ENCODE measurements around the gene KRTAP10-6. TPM values are rescaled to one million over a fixed set of nuclear protein-coding genes. Genes with fewer than 3 reads are reported as not detected.

The KRTAP10-6 gene
- total and polyA plus RNA-seq, 7 experiments from 2014 or later = not detected

- H3K9me3 Mint-ChIP-seq = peaks cover 0 to 18% (median 0%) of the 10 kb centered on the region in 11 donors
- Histone ChIP-seq H3K36me3 (ENCODE audit: control insufficient read depth in 2 of 3, insufficient read depth in 3 of 3, low read length in 3 of 3) (no peaks in the 10 kb centered on the region), H3K27me3 (ENCODE audit: control insufficient read depth in 2 of 2, insufficient read depth in 2 of 2, low read length in 2 of 2) (no peaks in the 10 kb centered on the region), H3K27ac (ENCODE audit: low read depth, low read length) (no peak overlapping the region), H3K4me3 (ENCODE audit: low read length) (no peak overlapping the region), H3K9me3 (ENCODE audit: control insufficient read depth in 2 of 3, low read length in 3 of 3) (peaks cover 0 to 4% (median 0%) of the 10 kb centered on the region in 3 experiments), H3K4me1 (ENCODE audit: control insufficient read depth in 2 of 2, insufficient read depth in 2 of 2, low read length in 2 of 2) (peaks cover 0 to 10% of the 10 kb centered on the region in 2 donors)
- peaks cover 0 to 5% (median 0%) of the 10 kb centered on the region in 5 donors for H3K27me3 Mint-ChIP-seq
- intact Hi-C loops (cut with micrococcal nuclease) = no loop called here
- DNase-seq = no peak
- ChIA-PET POLR2A (interaction anchor here (0.8 kb wide), 1 partner anchor 138 kb away, joined by 3 read pairs; no protein-coding TSS in a partner anchor), CTCF (no interaction called here)
- no peak for ATAC-seq
- H3K4me3 Mint-ChIP-seq = peak overlapping the region in 2 of 10 donors; percentile 5 to 44
- H3K36me3 Mint-ChIP-seq = peaks cover 0 to 9% (median 3%) of the 10 kb centered on the region in 5 donors
- peaks cover 12 to 16% (median 14%) of the 10 kb centered on the region in 7 donors for H3K4me1 Mint-ChIP-seq
- H3K27ac Mint-ChIP-seq = peak overlapping the region in 3 of 9 donors; percentile 42 to 88 (median 83)
Observed at GRCh38 chr21:44568667-44569556, 23.4 kb downstream of the KRTAP10-6 start.

- no peak overlapping the region for H3K4me3 Mint-ChIP-seq
- Histone ChIP-seq H3K4me3 (ENCODE audit: low read length) (no peak overlapping the region), H3K36me3 (ENCODE audit: control insufficient read depth in 2 of 3, insufficient read depth in 3 of 3, low read length in 3 of 3) (no peaks in the 10 kb centered on the region), H3K4me1 (ENCODE audit: control insufficient read depth in 2 of 2, insufficient read depth in 2 of 2, low read length in 2 of 2) (peaks cover 0 to 10% of the 10 kb centered on the region in 2 donors), H3K9me3 (ENCODE audit: control insufficient read depth in 2 of 3, low read length in 3 of 3) (peaks cover 0 to 4% (median 0%) of the 10 kb centered on the region in 3 experiments), H3K27ac (ENCODE audit: low read depth, low read length) (no peak overlapping the region), H3K27me3 (ENCODE audit: control insufficient read depth in 2 of 2, insufficient read depth in 2 of 2, low read length in 2 of 2) (no peaks in the 10 kb centered on the region)
- H3K27ac Mint-ChIP-seq = no peak overlapping the region
- H3K4me1 Mint-ChIP-seq = peaks cover 12 to 16% (median 14%) of the 10 kb centered on the region in 7 donors
- peaks cover 0 to 5% (median 0%) of the 10 kb centered on the region in 5 donors for H3K27me3 Mint-ChIP-seq
- peaks cover 1 to 9% (median 3%) of the 10 kb centered on the region in 5 donors for H3K36me3 Mint-ChIP-seq
- ChIA-PET POLR2A (interaction anchor here (0.8 kb wide), 1 partner anchor 139 kb away, joined by 3 read pairs; no protein-coding TSS in a partner anchor), CTCF (no interaction called here)
- DNase-seq (no peak), ATAC-seq (no peak)
- intact Hi-C loops (cut with micrococcal nuclease) = no loop called here
- peaks cover 0 to 20% (median 2%) of the 10 kb centered on the region in 11 donors for H3K9me3 Mint-ChIP-seq
Observed at GRCh38 chr21:44568261-44568660, 24.0 kb downstream of the KRTAP10-6 start.

GRCh38 chr21:44567481-44568171 is 24.7 kb downstream of the KRTAP10-6 start:
- no peak overlapping the region for H3K27ac Mint-ChIP-seq
- CTCF ChIA-PET = no interaction called here

GRCh38 chr21:44566403-44566802 is 25.9 kb downstream of the KRTAP10-6 start:
- H3K27ac Mint-ChIP-seq = no peak overlapping the region
- peaks cover 4 to 29% (median 12%) of the 10 kb centered on the region in 11 donors for H3K9me3 Mint-ChIP-seq
- peak; percentile 27 for ATAC-seq
- CTCF ChIA-PET = no interaction called here
- peaks cover 1 to 16% (median 10%) of the 10 kb centered on the region in 5 donors for H3K36me3 Mint-ChIP-seq
- Histone ChIP-seq H3K36me3 (ENCODE audit: control insufficient read depth in 2 of 3, insufficient read depth in 3 of 3, low read length in 3 of 3) (no peaks in the 10 kb centered on the region), H3K4me1 (ENCODE audit: control insufficient read depth in 2 of 2, insufficient read depth in 2 of 2, low read length in 2 of 2) (peaks cover 0 to 10% of the 10 kb centered on the region in 2 donors), H3K4me3 (ENCODE audit: low read length) (no peak overlapping the region), H3K9me3 (ENCODE audit: control insufficient read depth in 2 of 3, low read length in 3 of 3) (peaks cover 0 to 2% (median 0%) of the 10 kb centered on the region in 3 experiments), H3K27ac (ENCODE audit: low read depth, low read length) (no peak overlapping the region), H3K27me3 (ENCODE audit: control insufficient read depth in 2 of 2, insufficient read depth in 2 of 2, low read length in 2 of 2) (no peaks in the 10 kb centered on the region)
- H3K4me3 Mint-ChIP-seq = no peak overlapping the region
- no peak for DNase-seq
- H3K4me1 Mint-ChIP-seq = peaks cover 12 to 16% (median 14%) of the 10 kb centered on the region in 7 donors
- POLR2A ChIA-PET = no interaction called here
- intact Hi-C loops (cut with micrococcal nuclease) = no loop called here
- peaks cover 0 to 13% (median 0%) of the 10 kb centered on the region in 5 donors for H3K27me3 Mint-ChIP-seq

More at GRCh38 chr21:44567481-44568171, 24.7 kb downstream of the KRTAP10-6 start:
- Histone ChIP-seq H3K4me1 (ENCODE audit: control insufficient read depth in 2 of 2, insufficient read depth in 2 of 2, low read length in 2 of 2) (peaks cover 0 to 10% of the 10 kb centered on the region in 2 donors), H3K27me3 (ENCODE audit: control insufficient read depth in 2 of 2, insufficient read depth in 2 of 2, low read length in 2 of 2) (no peaks in the 10 kb centered on the region), H3K27ac (ENCODE audit: low read depth, low read length) (no peak overlapping the region), H3K9me3 (ENCODE audit: control insufficient read depth in 2 of 3, low read length in 3 of 3) (peaks cover 0 to 4% (median 0%) of the 10 kb centered on the region in 3 experiments), H3K4me3 (ENCODE audit: low read length) (no peak overlapping the region), H3K36me3 (ENCODE audit: control insufficient read depth in 2 of 3, insufficient read depth in 3 of 3, low read length in 3 of 3) (no peaks in the 10 kb centered on the region)
- Mint-ChIP-seq H3K4me1 (peaks cover 12 to 16% (median 14%) of the 10 kb centered on the region in 7 donors), H3K27me3 (peaks cover 0 to 5% (median 0%) of the 10 kb centered on the region in 5 donors), H3K9me3 (peaks cover 0 to 26% (median 5%) of the 10 kb centered on the region in 11 donors), H3K4me3 (no peak overlapping the region), H3K36me3 (peaks cover 2 to 14% (median 4%) of the 10 kb centered on the region in 5 donors)
- ATAC-seq (no peak), DNase-seq (no peak)
- POLR2A ChIA-PET = no interaction called here
- intact Hi-C loops (cut with micrococcal nuclease) = no loop called here

GRCh38 chr21:44564886-44565598 is 27.3 kb downstream of the KRTAP10-6 start:
- CTCF ChIA-PET = no interaction called here
- intact Hi-C loops (cut with micrococcal nuclease) = no loop called here
- peaks cover 7 to 40% (median 18%) of the 10 kb centered on the region in 11 donors for H3K9me3 Mint-ChIP-seq
- peaks cover 0 to 26% (median 0%) of the 10 kb centered on the region in 5 donors for H3K27me3 Mint-ChIP-seq
- H3K27ac Mint-ChIP-seq = peak overlapping the region; percentile 56 to 82 (median 69)
- POLR2A ChIA-PET = no interaction called here
- no peak overlapping the region for H3K4me3 ChIP-seq (ENCODE audit: low read length)
- no peaks in the 10 kb centered on the region for H3K9me3 ChIP-seq (ENCODE audit: control insufficient read depth in 2 of 3, low read length in 3 of 3)
- DNase-seq = no peak
- ATAC-seq = no peak
- H3K36me3 ChIP-seq (ENCODE audit: control insufficient read depth in 2 of 3, insufficient read depth in 3 of 3, low read length in 3 of 3) = no peaks in the 10 kb centered on the region
- H3K27me3 ChIP-seq (ENCODE audit: control insufficient read depth in 2 of 2, insufficient read depth in 2 of 2, low read length in 2 of 2) = no peaks in the 10 kb centered on the region
- peaks cover 0 to 10% of the 10 kb centered on the region in 2 donors for H3K4me1 ChIP-seq (ENCODE audit: control insufficient read depth in 2 of 2, insufficient read depth in 2 of 2, low read length in 2 of 2)
- peaks cover 5 to 22% (median 11%) of the 10 kb centered on the region in 5 donors for H3K36me3 Mint-ChIP-seq
- H3K4me1 Mint-ChIP-seq = peaks cover 12 to 16% (median 14%) of the 10 kb centered on the region in 7 donors
- peak overlapping the region in 7 of 10 donors; percentile 3 to 66 (median 47) for H3K4me3 Mint-ChIP-seq
- no peak overlapping the region for H3K27ac ChIP-seq (ENCODE audit: low read depth, low read length)

- no peaks in the 10 kb centered on the region for H3K27me3 ChIP-seq (ENCODE audit: control insufficient read depth in 2 of 2, insufficient read depth in 2 of 2, low read length in 2 of 2)
- H3K4me3 ChIP-seq (ENCODE audit: low read length) = no peak overlapping the region
- ATAC-seq (no peak), DNase-seq (no peak)
- intact Hi-C loops (cut with micrococcal nuclease) = no loop called here
- no peaks in the 10 kb centered on the region for H3K36me3 ChIP-seq (ENCODE audit: control insufficient read depth in 2 of 3, insufficient read depth in 3 of 3, low read length in 3 of 3)
- H3K36me3 Mint-ChIP-seq = peaks cover 5 to 22% (median 11%) of the 10 kb centered on the region in 5 donors
- peaks cover 12 to 16% (median 14%) of the 10 kb centered on the region in 7 donors for H3K4me1 Mint-ChIP-seq
- no peak overlapping the region for H3K27ac ChIP-seq (ENCODE audit: low read depth, low read length)
- CTCF ChIA-PET = interaction anchor here (0.6 kb wide), 1 partner anchor 20 kb away, joined by 3 read pairs; no protein-coding TSS in a partner anchor
- no peaks in the 10 kb centered on the region for H3K9me3 ChIP-seq (ENCODE audit: control insufficient read depth in 2 of 3, low read length in 3 of 3)
- peak overlapping the region in 2 of 10 donors; percentile 30 to 60 for H3K4me3 Mint-ChIP-seq
- peaks cover 0 to 10% of the 10 kb centered on the region in 2 donors for H3K4me1 ChIP-seq (ENCODE audit: control insufficient read depth in 2 of 2, insufficient read depth in 2 of 2, low read length in 2 of 2)
- POLR2A ChIA-PET = no interaction called here
- H3K27ac Mint-ChIP-seq = peak overlapping the region in 4 of 9 donors; percentile 56 to 81 (median 60)
- H3K27me3 Mint-ChIP-seq = peaks cover 0 to 29% (median 0%) of the 10 kb centered on the region in 5 donors
- peaks cover 7 to 49% (median 19%) of the 10 kb centered on the region in 11 donors for H3K9me3 Mint-ChIP-seq
Observed at GRCh38 chr21:44564099-44564498, 28.2 kb downstream of the KRTAP10-6 start.

All from naive thymus-derived CD4-positive, alpha-beta T cell (primary cell).